Spleen (tissue), 7 donors: Measurements from ENCODE around the gene ALS2CL.
"Not testable (repeated sequence)": the region's sequence is repeated elsewhere in the genome, so short reads cannot be mapped to it uniquely, and the experiment has no call there.

Experiments
- CTCF ChIP-seq, 11 experiments: fragments of 200-600 bp in 7 of 11; fragments of 450-650 bp in 4 of 11; sonication (generic) in 4 of 11; IDR thresholded peaks in 8 of 11; conservative IDR thresholded peaks in 3 of 11; 1 replicate in 7 of 11; 2 replicates in 4 of 11; pipeline versions ENCODE4 v1.4.0 to v1.8.0; 2016 to 2021; ENCODE audit warnings: antibody characterized with exemption in 11 of 11, inconsistent platforms in 4 of 11, mild to moderate bottlenecking in 1 of 11
- POLR2A ChIP-seq, 3 donors: fragments of 450-650 bp; IDR thresholded peaks; one replicate each; pipeline ENCODE4 v1.5.1; 2017; ENCODE audit warnings: antibody characterized with exemption in 3 of 3, mild to moderate bottlenecking in 1 of 3
- donor health status: DM: no; HTN: no; CAD: no; lungs with moderate emphysema.
- donor health status: DM: no; HTN: no; CAD: no.
- donor health status: DM: no; HTN: no; CAD: no.

GRCh38 chr3:46704346-46704745, 10.9 kb upstream of the ALS2CL start:
- not testable (repeated sequence) for TF ChIP-seq CTCF (IDR thresholded peaks at IDR 0.05 in 8 of 11, conservative IDR thresholded peaks at IDR 0.05 in 3 of 11); POLR2A (IDR thresholded peaks at IDR 0.05)
